Body of pancreas (tissue), 4 donors: Measurements from ENCODE around the gene FERMT1.

ENCODE experiments used
- POLR2A ChIP-seq, 3 donors: fragments of 450-650 bp; IDR thresholded peaks; one replicate each; pipeline ENCODE4 v1.6.1; 2016; ENCODE audit warnings: antibody characterized with exemption in 3 of 3, mild to moderate bottlenecking in 2 of 3
- TF ChIP-seq, protein P1 (sequence below), 7 experiments: fragments of 450-650 bp in 4 of 7; fragments of 200-600 bp in 3 of 7; sonication (generic) in 3 of 7; IDR thresholded peaks; one replicate each; pipeline ENCODE4 v1.5.1; 2016 to 2019; ENCODE audit warnings: antibody characterized with exemption in 7 of 7

DNA sequence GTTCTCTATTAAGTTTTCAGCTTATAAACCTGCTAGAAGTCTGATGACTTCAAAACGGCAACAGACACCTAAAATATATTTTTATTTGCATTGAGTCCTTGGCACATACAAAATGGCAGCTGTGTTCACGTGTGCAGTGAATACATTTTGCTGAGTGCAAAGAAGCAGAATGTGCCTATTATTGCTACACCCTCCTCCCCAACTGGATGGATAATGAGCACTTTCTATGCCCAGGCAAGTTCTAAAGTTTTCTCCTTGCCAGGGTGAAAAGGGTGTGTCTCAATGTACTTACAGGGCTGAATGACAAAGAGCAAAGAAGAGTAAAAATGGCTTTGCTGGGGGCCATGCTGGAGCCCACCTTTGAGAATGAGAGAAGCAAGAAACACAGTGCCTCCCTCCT, 4.0 kb upstream of the FERMT1 start:
- TF ChIP-seq, protein P1, sequence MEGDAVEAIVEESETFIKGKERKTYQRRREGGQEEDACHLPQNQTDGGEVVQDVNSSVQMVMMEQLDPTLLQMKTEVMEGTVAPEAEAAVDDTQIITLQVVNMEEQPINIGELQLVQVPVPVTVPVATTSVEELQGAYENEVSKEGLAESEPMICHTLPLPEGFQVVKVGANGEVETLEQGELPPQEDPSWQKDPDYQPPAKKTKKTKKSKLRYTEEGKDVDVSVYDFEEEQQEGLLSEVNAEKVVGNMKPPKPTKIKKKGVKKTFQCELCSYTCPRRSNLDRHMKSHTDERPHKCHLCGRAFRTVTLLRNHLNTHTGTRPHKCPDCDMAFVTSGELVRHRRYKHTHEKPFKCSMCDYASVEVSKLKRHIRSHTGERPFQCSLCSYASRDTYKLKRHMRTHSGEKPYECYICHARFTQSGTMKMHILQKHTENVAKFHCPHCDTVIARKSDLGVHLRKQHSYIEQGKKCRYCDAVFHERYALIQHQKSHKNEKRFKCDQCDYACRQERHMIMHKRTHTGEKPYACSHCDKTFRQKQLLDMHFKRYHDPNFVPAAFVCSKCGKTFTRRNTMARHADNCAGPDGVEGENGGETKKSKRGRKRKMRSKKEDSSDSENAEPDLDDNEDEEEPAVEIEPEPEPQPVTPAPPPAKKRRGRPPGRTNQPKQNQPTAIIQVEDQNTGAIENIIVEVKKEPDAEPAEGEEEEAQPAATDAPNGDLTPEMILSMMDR (IDR thresholded peaks at IDR 0.05) = no peak
- TF ChIP-seq POLR2A (IDR thresholded peaks at IDR 0.05) = no peak
